Keratinocyte (primary cell): ENCODE data around the gene SFRP2. TPM values are rescaled to one million over a fixed set of nuclear protein-coding genes. Genes with fewer than 3 reads are reported as not detected.

Source experiments
- DNase-seq: peaks from one replicate; pipeline ENCODE4 v3.0.0-alpha.2; 2011; ENCODE audit warnings: low read depth, missing footprints, low spot score
- FAIRE-seq: peaks from 2 replicates; lab custom pipeline; 2011; peaks lifted over from hg19 to GRCh38; lab: Jason Lieb, UNC
- H2AFZ ChIP-seq: 2 replicates; pipeline ENCODE4 v1.6.0; 2012; ENCODE audit warnings: low read length, control low read depth, inconsistent platforms; ENCODE audit not compliant: control insufficient read depth
- H3K27ac ChIP-seq: 2 replicates; pipeline ENCODE4 v1.5.1; 2011; ENCODE audit warnings: low read length; ENCODE audit not compliant: control insufficient read depth, insufficient read depth
- H3K27me3 ChIP-seq: 3 replicates; pipeline ENCODE4 v1.6.0; 2011; ENCODE audit warnings: low read length; ENCODE audit not compliant: control insufficient read depth, insufficient read depth; ENCODE audit errors: extremely low read depth
- H3K36me3 ChIP-seq, 2 experiments: 2 replicates in 1 of 2; 3 replicates in 1 of 2; pipeline ENCODE4 v1.5.1; 2011; ENCODE audit warnings: low read length in 2 of 2, mild to moderate bottlenecking in 1 of 2; ENCODE audit not compliant: control insufficient read depth in 2 of 2, insufficient read depth in 2 of 2; ENCODE audit errors: extremely low read depth in 1 of 2
- H3K4me1 ChIP-seq: 3 replicates; pipeline ENCODE4 v1.5.1; 2011; ENCODE audit warnings: low read length; ENCODE audit not compliant: control insufficient read depth, insufficient read depth; ENCODE audit errors: extremely low read depth
- H3K4me2 ChIP-seq: 3 replicates; pipeline ENCODE4 v1.6.0; 2011; ENCODE audit warnings: low read depth, low read length; ENCODE audit not compliant: control insufficient read depth, insufficient read depth; ENCODE audit errors: extremely low read depth
- H3K4me3 ChIP-seq, 3 experiments: fragments of 200-600 bp in 1 of 3; sonication (generic) in 1 of 3; 2 replicates in 2 of 3; 3 replicates in 1 of 3; pipeline ENCODE4 v1.5.1; 2011 to 2016; ENCODE audit warnings: low read length in 3 of 3, mild to moderate bottlenecking in 3 of 3, control low read depth in 2 of 3, inconsistent platforms in 1 of 3, low read depth in 1 of 3, mixed read lengths in 1 of 3, mixed run types in 1 of 3, moderate library complexity in 1 of 3; ENCODE audit not compliant: control insufficient read depth in 2 of 3, insufficient read depth in 2 of 3; ENCODE audit errors: extremely low read depth in 1 of 3
- H3K79me2 ChIP-seq: 2 replicates; pipeline ENCODE4 v1.6.0; 2012; ENCODE audit warnings: low read length; ENCODE audit not compliant: control insufficient read depth, insufficient read depth
- H3K9ac ChIP-seq: 3 replicates; pipeline ENCODE4 v1.6.0; 2011; ENCODE audit warnings: low read length; ENCODE audit not compliant: control insufficient read depth, insufficient read depth; ENCODE audit errors: extremely low read depth
- H3K9me1 ChIP-seq: 3 replicates; pipeline ENCODE4 v1.6.0; 2011; ENCODE audit warnings: low read length; ENCODE audit not compliant: control insufficient read depth, insufficient read depth; ENCODE audit errors: extremely low read depth
- H3K9me3 ChIP-seq: 2 replicates; pipeline ENCODE4 v1.5.1; 2012; ENCODE audit warnings: low read depth, low read length; ENCODE audit not compliant: control insufficient read depth
- H4K20me1 ChIP-seq: 3 replicates; pipeline ENCODE4 v1.6.0; 2011; ENCODE audit warnings: low read length; ENCODE audit not compliant: control insufficient read depth, insufficient read depth; ENCODE audit errors: extremely low read depth
- CTCF ChIP-seq, 3 experiments: IDR thresholded peaks in 1 of 3; conservative IDR thresholded peaks in 1 of 3; optimal IDR thresholded peaks in 1 of 3; 2 replicates in 2 of 3; 3 replicates in 1 of 3; pipeline versions ENCODE3 to v1.5.1; 2011; ENCODE audit warnings: low read length in 3 of 3, mild to moderate bottlenecking in 3 of 3, moderate library complexity in 2 of 3, control low read depth in 1 of 3, inconsistent platforms in 1 of 3; ENCODE audit not compliant: insufficient read depth in 2 of 3; ENCODE audit errors: extremely low read depth in 1 of 3
- EZH2 ChIP-seq: IDR thresholded peaks from one replicate; pipeline ENCODE4 v1.6.1; 2012; ENCODE audit warnings: inconsistent platforms, mild to moderate bottlenecking, low read length, moderate library complexity
- dilution Hi-C: fragments of 300-500 bp; cut with MboI; formaldehyde crosslinking; loops from one replicate; pipeline ENCODE4 v1.7.0; 2020; ENCODE audit warnings: low sequenced_read_pairs; ENCODE audit not compliant: extremely low pct_ligation_motif_present
- polyA plus RNA-seq, 5 experiments: library from polyadenylated mRNA; depleted of rRNA in 3 of 5; stranded (reverse) in 3 of 5; stranded (forward) in 1 of 5; unstranded in 1 of 5; fragments of >200 nt; gene quantifications; 1 replicate in 1 of 5; 2 replicates in 3 of 5; 3 replicates in 1 of 5; pipeline versions ENCODE4 v1.2.1 to v1.2.3, GENCODE V29; 2011 to 2012; ENCODE audit warnings: missing spikeins in 2 of 5, low read depth in 1 of 5, low replicate concordance in 1 of 5

Gene SFRP2
- polyA plus RNA-seq, 1 donor (not counting 4 experiments of a cell fraction or from before 2014, with no cell fraction given), result not detected

- Histone ChIP-seq H3K36me3 (no peaks in the 10 kb centered on the region), H3K79me2 (no peaks in the 10 kb centered on the region), H3K4me2 (no peak overlapping the region), H4K20me1 (no peaks in the 10 kb centered on the region), H3K27ac (no peak overlapping the region), H3K9me3 (no peaks in the 10 kb centered on the region), H3K4me1 (no peaks in the 10 kb centered on the region), H3K9me1 (no peaks in the 10 kb centered on the region), H2AFZ (no peak overlapping the region), H3K27me3 (no peaks in the 10 kb centered on the region), H3K9ac (no peak overlapping the region), H3K4me3 (no peak overlapping the region)
- no peak for TF ChIP-seq CTCF (optimal IDR thresholded peaks at IDR 0.05 in 1 of 3, IDR thresholded peaks at IDR 0.05 in 1 of 3, conservative IDR thresholded peaks at IDR 0.05 in 1 of 3; ENCODE audit: extremely low read depth in 1 of 3, insufficient read depth in 2 of 3, low read length in 3 of 3)
- no peak for TF ChIP-seq EZH2
- DNase-seq (no peak), FAIRE-seq (no peak)
- dilution Hi-C loops, result no loop called here
These were observed 25.9 kb upstream of the SFRP2 start for GRCh38 chr4:153814789-153815188.

DNA sequence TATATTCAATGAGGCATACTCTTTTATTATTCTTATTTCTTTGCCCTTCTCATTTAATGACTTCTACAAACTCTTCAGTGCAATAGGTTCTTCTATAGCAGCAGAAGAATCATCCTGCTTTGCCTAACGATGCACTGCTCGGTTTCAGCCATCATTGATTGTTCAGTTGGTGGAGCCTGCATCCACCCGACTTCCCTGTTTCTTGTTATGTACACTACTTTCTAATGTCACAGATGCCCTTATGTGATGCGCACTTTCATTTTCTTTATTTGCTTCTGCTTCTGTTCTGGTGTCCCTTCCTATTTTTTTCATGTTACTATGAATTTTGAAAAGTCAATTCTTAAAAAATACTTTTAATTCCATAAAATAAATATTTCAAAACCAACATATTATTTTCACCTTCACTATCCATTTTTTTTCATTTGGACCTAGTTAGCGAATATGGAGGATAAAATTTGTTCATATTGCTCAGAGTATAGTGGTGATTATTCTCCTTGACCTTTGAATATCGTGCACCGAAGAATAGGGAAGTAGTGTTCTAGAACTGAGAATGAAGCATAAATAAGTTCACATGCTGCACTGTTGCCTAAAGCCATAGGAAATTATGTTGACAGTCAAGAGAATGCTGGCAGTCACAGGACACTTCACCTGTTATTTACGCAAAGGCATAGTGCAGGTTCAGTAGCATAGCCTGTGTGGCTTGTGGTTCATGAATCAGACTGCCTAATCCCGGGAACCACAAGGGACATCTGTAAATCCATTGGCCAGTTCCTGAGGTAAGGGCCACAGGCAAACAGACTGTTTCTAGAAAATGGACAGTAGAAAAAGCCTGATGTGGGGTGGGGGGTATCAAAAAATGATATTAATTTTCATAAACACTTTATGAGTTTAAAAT lies 21.3 kb upstream of the SFRP2 start:
- Histone ChIP-seq H3K79me2 (no peaks in the 10 kb centered on the region), H3K27ac (no peak overlapping the region), H3K4me3 (no peak overlapping the region), H4K20me1 (no peaks in the 10 kb centered on the region), H3K4me1 (no peaks in the 10 kb centered on the region), H3K36me3 (no peaks in the 10 kb centered on the region), H3K27me3 (no peaks in the 10 kb centered on the region), H3K9ac (no peak overlapping the region), H3K9me3 (no peaks in the 10 kb centered on the region), H2AFZ (no peak overlapping the region), H3K4me2 (no peak overlapping the region), H3K9me1 (no peaks in the 10 kb centered on the region)
- dilution Hi-C loops, result no loop called here
- FAIRE-seq (no peak), DNase-seq (no peak)
- TF ChIP-seq CTCF (optimal IDR thresholded peaks at IDR 0.05 in 1 of 3, IDR thresholded peaks at IDR 0.05 in 1 of 3, conservative IDR thresholded peaks at IDR 0.05 in 1 of 3; ENCODE audit: extremely low read depth in 1 of 3, insufficient read depth in 2 of 3, low read length in 3 of 3) (no peak), EZH2 (no peak)
